Activated CD8-positive, alpha-beta memory T cell treated with anti-CD3 and anti-CD28 coated beads, Interleukin-2, amount 50 U/mL, for 24 hours (primary cell): Measurements from ENCODE around the gene GJA10.

Experiments used
- DNase-seq: peaks from one replicate; pipeline ENCODE4 v3.0.0-alpha.2; 2020; ENCODE audit errors: extremely low read depth

The GJA10 gene

GRCh38 chr6:89944826-89945407, 50.6 kb downstream of the GJA10 start:
- DNase-seq, result no peak
